ENCODE data around the gene INSR. TPM values are rescaled to one million over a fixed set of nuclear protein-coding genes. Genes with fewer than 3 reads are reported as not detected.
"Not testable (repeated sequence)": the region's sequence is repeated elsewhere in the genome, so short reads cannot be mapped to it uniquely, and the experiment has no call there.

Gene INSR
- total RNA-seq, 1 experiment from 2014 or later = 22.6 TPM

GRCh38 chr19:7318176-7318575, 24.0 kb upstream of the INSR start:
- CTCF ChIA-PET = no interaction called here
- H3K4me3 Mint-ChIP-seq (ENCODE audit: unreplicated experiment) = no peak overlapping the region

GRCh38 chr19:7312816-7313215, 18.6 kb upstream of the INSR start:
- no TSS peak for BruUV-seq (replicated peaks)
- Histone ChIP-seq H3K9me3 (no peaks in the 10 kb centered on the region), H3K4me3 (ENCODE audit: low read depth, low read length) (no peak overlapping the region), H3K27me3 (replicated peaks; ENCODE audit: control insufficient read depth, insufficient read depth, low read length) (no peaks in the 10 kb centered on the region), H3K36me3 (ENCODE audit: control insufficient read depth, insufficient read depth, low read length) (no peaks in the 10 kb centered on the region), H3K4me1 (no peaks in the 10 kb centered on the region)
- intact Hi-C loops (cut with micrococcal nuclease; ENCODE audit: unreplicated experiment) = no loop called here
- Mint-ChIP-seq H3K4me1 (ENCODE audit: low read depth, unreplicated experiment) (no peaks in the 10 kb centered on the region), H3K36me3 (ENCODE audit: insufficient read depth, unreplicated experiment) (no peaks in the 10 kb centered on the region), H3K27ac (ENCODE audit: unreplicated experiment) (no peak overlapping the region), H3K9me3 (ENCODE audit: unreplicated experiment) (no peaks in the 10 kb centered on the region), H3K27me3 (ENCODE audit: insufficient read depth, unreplicated experiment) (no peaks in the 10 kb centered on the region), H3K4me3 (ENCODE audit: unreplicated experiment) (no peak overlapping the region)
- TF ChIP-seq CTCF (IDR thresholded peaks at IDR 0.05; ENCODE audit: insufficient read depth in 1 of 2, low read depth in 1 of 2, low read length in 1 of 2, severe bottlenecking in 1 of 2, unreplicated experiment in 1 of 2) = no peak
- CTCF ChIA-PET = no interaction called here
- DNase-seq = no peak
- POLR2A ChIA-PET = no interaction called here

More at GRCh38 chr19:7318176-7318575, 24.0 kb upstream of the INSR start:
- POLR2A ChIA-PET = no interaction called here
- Histone ChIP-seq H3K4me1 (peaks cover 9% of the 10 kb centered on the region), H3K27me3 (replicated peaks; ENCODE audit: control insufficient read depth, insufficient read depth, low read length) (no peaks in the 10 kb centered on the region), H3K4me3 (ENCODE audit: low read depth, low read length) (no peak overlapping the region), H3K36me3 (ENCODE audit: control insufficient read depth, insufficient read depth, low read length) (no peaks in the 10 kb centered on the region), H3K9me3 (peaks cover 3% of the 10 kb centered on the region)
- no peak for DNase-seq
- H3K9me3 Mint-ChIP-seq (ENCODE audit: unreplicated experiment) = no peaks in the 10 kb centered on the region
- intact Hi-C loops (cut with micrococcal nuclease; ENCODE audit: unreplicated experiment) = no loop called here
- no peaks in the 10 kb centered on the region for H3K36me3 Mint-ChIP-seq (ENCODE audit: insufficient read depth, unreplicated experiment)
- H3K4me1 Mint-ChIP-seq (ENCODE audit: low read depth, unreplicated experiment) = peaks cover 8% of the 10 kb centered on the region
- H3K27me3 Mint-ChIP-seq (ENCODE audit: insufficient read depth, unreplicated experiment) = no peaks in the 10 kb centered on the region
- BruUV-seq (replicated peaks) = no TSS peak
- TF ChIP-seq CTCF (IDR thresholded peaks at IDR 0.05; ENCODE audit: insufficient read depth in 1 of 2, low read depth in 1 of 2, low read length in 1 of 2, severe bottlenecking in 1 of 2, unreplicated experiment in 1 of 2) = no peak
- H3K27ac Mint-ChIP-seq (ENCODE audit: unreplicated experiment) = no peak overlapping the region

GRCh38 chr19:7311911-7312310, 17.7 kb upstream of the INSR start:
- H3K4me1 Mint-ChIP-seq (ENCODE audit: low read depth, unreplicated experiment) = no peaks in the 10 kb centered on the region
- no peak overlapping the region for H3K4me3 Mint-ChIP-seq (ENCODE audit: unreplicated experiment)

GRCh38 chr19:7308327-7308726, 14.1 kb upstream of the INSR start:
- H3K27me3 ChIP-seq (replicated peaks; ENCODE audit: control insufficient read depth, insufficient read depth, low read length); H3K4me3 Mint-ChIP-seq (ENCODE audit: unreplicated experiment); H3K4me3 ChIP-seq (ENCODE audit: low read depth, low read length); H3K9me3 ChIP-seq; BruUV-seq (replicated peaks); H3K27me3 Mint-ChIP-seq (ENCODE audit: insufficient read depth, unreplicated experiment); DNase-seq; H3K27ac Mint-ChIP-seq (ENCODE audit: unreplicated experiment); CTCF ChIA-PET; H3K9me3 Mint-ChIP-seq (ENCODE audit: unreplicated experiment); H3K36me3 ChIP-seq (ENCODE audit: control insufficient read depth, insufficient read depth, low read length); POLR2A ChIA-PET; H3K4me1 Mint-ChIP-seq (ENCODE audit: low read depth, unreplicated experiment); H3K36me3 Mint-ChIP-seq (ENCODE audit: insufficient read depth, unreplicated experiment); intact Hi-C loops (cut with micrococcal nuclease; ENCODE audit: unreplicated experiment); H3K4me1 ChIP-seq: not testable (repeated sequence)

More at GRCh38 chr19:7311911-7312310, 17.7 kb upstream of the INSR start:
- no peaks in the 10 kb centered on the region for H3K36me3 Mint-ChIP-seq (ENCODE audit: insufficient read depth, unreplicated experiment)
- CTCF ChIA-PET = no interaction called here
- H3K4me1 ChIP-seq = no peaks in the 10 kb centered on the region
- intact Hi-C loops (cut with micrococcal nuclease; ENCODE audit: unreplicated experiment) = no loop called here
- no peak for DNase-seq
- H3K4me3 ChIP-seq (ENCODE audit: low read depth, low read length) = no peak overlapping the region
- no peak for TF ChIP-seq CTCF (IDR thresholded peaks at IDR 0.05; ENCODE audit: insufficient read depth in 1 of 2, low read depth in 1 of 2, low read length in 1 of 2, severe bottlenecking in 1 of 2, unreplicated experiment in 1 of 2)
- H3K27me3 ChIP-seq (replicated peaks; ENCODE audit: control insufficient read depth, insufficient read depth, low read length) = no peaks in the 10 kb centered on the region
- no peak overlapping the region for H3K27ac Mint-ChIP-seq (ENCODE audit: unreplicated experiment)
- POLR2A ChIA-PET = no interaction called here
- no peaks in the 10 kb centered on the region for H3K27me3 Mint-ChIP-seq (ENCODE audit: insufficient read depth, unreplicated experiment)
- no peaks in the 10 kb centered on the region for H3K36me3 ChIP-seq (ENCODE audit: control insufficient read depth, insufficient read depth, low read length)
- BruUV-seq (replicated peaks) = no TSS peak
- no peaks in the 10 kb centered on the region for H3K9me3 Mint-ChIP-seq (ENCODE audit: unreplicated experiment)
- no peaks in the 10 kb centered on the region for H3K9me3 ChIP-seq

Data from Caco-2 (cell line).